A673 (cell line): ENCODE measurements around the gene ANOS1. TPM values are rescaled to one million over a fixed set of nuclear protein-coding genes. Genes with fewer than 3 reads are reported as not detected.

Experiments used
- BruUV-seq: library from RNA; stranded (reverse); fragments of 400-500 nt; replicated peaks from 2 replicates; lab custom pipeline; 2021; lab: Mats Ljungman, UMichigan
- CTCF ChIA-PET: fragments of 300-600 bp; sonication (Branson Sonifier 250); formaldehyde crosslinking; loops from one replicate; lab custom pipeline; 2022; ENCODE audit warnings: antibody characterized with exemption; lab: Charles Lee
- POLR2A ChIA-PET: fragments of 300-600 bp; sonication (Branson Sonifier 250); formaldehyde crosslinking; loops from one replicate; lab custom pipeline; 2022; ENCODE audit warnings: antibody characterized with exemption; ENCODE audit not compliant: low non-redundant PET; lab: Charles Lee
- DNase-seq: peaks from one replicate; pipeline ENCODE4 v3.0.0-alpha.2; 2015; ENCODE audit warnings: low spot score
- H3K27ac ChIP-seq: fragments of 200-600 bp; sonication (generic); 2 replicates; pipeline ENCODE4 v1.5.1; 2016; ENCODE audit warnings: mixed run types, low read depth, mild to moderate bottlenecking, mixed read lengths, antibody characterized with exemption, low read length; ENCODE audit not compliant: poor library complexity, severe bottlenecking
- H3K27me3 ChIP-seq: fragments of 200-600 bp; sonication (generic); replicated peaks from 2 replicates; pipeline ENCODE4 v1.6.1; 2017; ENCODE audit warnings: mixed run types, low read depth, mild to moderate bottlenecking, mixed read lengths, antibody characterized with exemption, low read length; ENCODE audit not compliant: insufficient read depth, poor library complexity
- H3K36me3 ChIP-seq: fragments of 200-600 bp; sonication (generic); 2 replicates; pipeline ENCODE4 v1.6.1; 2016; ENCODE audit warnings: mixed run types, mild to moderate bottlenecking, mixed read lengths, antibody characterized with exemption, low read length; ENCODE audit not compliant: insufficient read depth, poor library complexity, severe bottlenecking
- H3K4me1 ChIP-seq: fragments of 200-600 bp; sonication (generic); 2 replicates; pipeline ENCODE4 v1.6.1; 2017; ENCODE audit warnings: mixed run types, mild to moderate bottlenecking, mixed read lengths, antibody characterized with exemption, low read length; ENCODE audit not compliant: insufficient read depth, poor library complexity, severe bottlenecking
- H3K4me3 ChIP-seq: fragments of 200-600 bp; sonication (generic); 2 replicates; pipeline ENCODE4 v1.5.1; 2016; ENCODE audit warnings: low read depth, mixed run types, mild to moderate bottlenecking, mixed read lengths, low read length; ENCODE audit not compliant: poor library complexity, severe bottlenecking
- H3K9me3 ChIP-seq: fragments of 200-600 bp; sonication (generic); 2 replicates; pipeline ENCODE4 v1.6.1; 2016; ENCODE audit warnings: mixed run types, low read depth, mild to moderate bottlenecking, mixed read lengths, antibody characterized with exemption, low read length; ENCODE audit not compliant: poor library complexity, severe bottlenecking
- EZH2 ChIP-seq: fragments of 200-600 bp; sonication (generic); IDR thresholded peaks from 2 replicates; pipeline ENCODE4 v1.6.1; 2017; ENCODE audit warnings: borderline replicate concordance, low read depth, mild to moderate bottlenecking, mixed read lengths, antibody characterized with exemption, low read length; ENCODE audit not compliant: poor library complexity, severe bottlenecking
- intact Hi-C: fragments of 100-400 bp; cut with micrococcal nuclease; formaldehyde crosslinking; loops from one replicate; pipeline ENCODE4 v1.10.0; 2022; ENCODE audit not compliant: unreplicated experiment
- total RNA-seq: library from RNA; stranded (reverse); gene quantifications from 2 replicates; pipeline ENCODE4 v1.2.3, GENCODE V29; 2021
- TF ChIP-seq, protein P1 (sequence below): fragments of 300-800, 200-600 bp; sonication (generic); conservative IDR thresholded peaks from 2 replicates; pipeline ENCODE4 v1.5.1; 2017; ENCODE audit warnings: low read depth, mild to moderate bottlenecking, antibody characterized with exemption, low read length, moderate library complexity, mixed read lengths

The ANOS1 gene
- total RNA-seq, 1 experiment from 2014 or later = 0.06 TPM

- Histone ChIP-seq H3K4me3 (no peak overlapping the region), H3K27ac (no peak overlapping the region), H3K9me3 (no peaks in the 10 kb centered on the region), H3K4me1 (no peaks in the 10 kb centered on the region), H3K27me3 (no peaks in the 10 kb centered on the region), H3K36me3 (no peaks in the 10 kb centered on the region)
- no peak for DNase-seq
- TF ChIP-seq EZH2 = no peak
- TF ChIP-seq, protein P1, sequence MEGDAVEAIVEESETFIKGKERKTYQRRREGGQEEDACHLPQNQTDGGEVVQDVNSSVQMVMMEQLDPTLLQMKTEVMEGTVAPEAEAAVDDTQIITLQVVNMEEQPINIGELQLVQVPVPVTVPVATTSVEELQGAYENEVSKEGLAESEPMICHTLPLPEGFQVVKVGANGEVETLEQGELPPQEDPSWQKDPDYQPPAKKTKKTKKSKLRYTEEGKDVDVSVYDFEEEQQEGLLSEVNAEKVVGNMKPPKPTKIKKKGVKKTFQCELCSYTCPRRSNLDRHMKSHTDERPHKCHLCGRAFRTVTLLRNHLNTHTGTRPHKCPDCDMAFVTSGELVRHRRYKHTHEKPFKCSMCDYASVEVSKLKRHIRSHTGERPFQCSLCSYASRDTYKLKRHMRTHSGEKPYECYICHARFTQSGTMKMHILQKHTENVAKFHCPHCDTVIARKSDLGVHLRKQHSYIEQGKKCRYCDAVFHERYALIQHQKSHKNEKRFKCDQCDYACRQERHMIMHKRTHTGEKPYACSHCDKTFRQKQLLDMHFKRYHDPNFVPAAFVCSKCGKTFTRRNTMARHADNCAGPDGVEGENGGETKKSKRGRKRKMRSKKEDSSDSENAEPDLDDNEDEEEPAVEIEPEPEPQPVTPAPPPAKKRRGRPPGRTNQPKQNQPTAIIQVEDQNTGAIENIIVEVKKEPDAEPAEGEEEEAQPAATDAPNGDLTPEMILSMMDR = no peak
- CTCF ChIA-PET = no interaction called here
- BruUV-seq = no TSS peak
- POLR2A ChIA-PET = no interaction called here
- intact Hi-C loops = loop anchor here (2.0 kb wide), 1 partner anchor 1377 kb away; no protein-coding TSS in a partner anchor
Measured at GRCh38 chrX:8741981-8742380, 10.0 kb upstream of the ANOS1 start.

GRCh38 chrX:8738588-8739189 is 6.8 kb upstream of the ANOS1 start:
- TF ChIP-seq, protein P1 = peak; percentile 78
- TF ChIP-seq EZH2 = no peak
- peak; percentile 65 for DNase-seq
- Histone ChIP-seq H3K36me3 (no peaks in the 10 kb centered on the region), H3K4me3 (no peak overlapping the region), H3K27me3 (no peaks in the 10 kb centered on the region), H3K9me3 (no peaks in the 10 kb centered on the region), H3K4me1 (no peaks in the 10 kb centered on the region), H3K27ac (no peak overlapping the region)
- intact Hi-C loops = loop anchor here (1.0 to 10.0 kb wide), 3 partner anchors 294 to 742 kb away; no protein-coding TSS in a partner anchor
- no TSS peak for BruUV-seq
- ChIA-PET CTCF (interaction anchor here (1.0 to 1.5 kb wide), 2 partner anchors 75 to 374 kb away, joined by 3 to 6 read pairs; no protein-coding TSS in a partner anchor), POLR2A (no interaction called here)

- Histone ChIP-seq H3K27me3 (peaks cover 7% of the 10 kb centered on the region), H3K9me3 (no peaks in the 10 kb centered on the region), H3K4me1 (no peaks in the 10 kb centered on the region), H3K36me3 (no peaks in the 10 kb centered on the region), H3K27ac (no peak overlapping the region), H3K4me3 (no peak overlapping the region)
- POLR2A ChIA-PET = no interaction called here
- CTCF ChIA-PET = interaction anchor here (1.5 kb wide), 1 partner anchor 373 kb away, joined by 6 read pairs; no protein-coding TSS in a partner anchor
- BruUV-seq = no TSS peak
- TF ChIP-seq, protein P1 = no peak
- no peak for TF ChIP-seq EZH2
- intact Hi-C loops = loop anchor here (2.0 to 10.0 kb wide), 2 partner anchors 293 to 373 kb away; no protein-coding TSS in a partner anchor
- no peak for DNase-seq
Measured at GRCh38 chrX:8737883-8738282, 5.9 kb upstream of the ANOS1 start.
